HG03175 (cell line): ENCODE results near the gene AQP12A.

Experiments
- ATAC-seq: cut with Tn5 transposase; IDR thresholded peaks from one replicate; pipeline ENCODE4 v1.9.1; 2021; ENCODE audit warnings: mild to moderate bottlenecking, moderate library complexity; ENCODE audit not compliant: unreplicated experiment

The AQP12A gene

GRCh38 chr2:240719676-240720545, 28.2 kb downstream of the AQP12A start:
- no peak for ATAC-seq

- ATAC-seq, result no peak
Observed at GRCh38 chr2:240720686-240721595, 29.3 kb downstream of the AQP12A start.

- ATAC-seq, result no peak
Observed at GRCh38 chr2:240721596-240722180, 30.0 kb downstream of the AQP12A start.

DNA sequence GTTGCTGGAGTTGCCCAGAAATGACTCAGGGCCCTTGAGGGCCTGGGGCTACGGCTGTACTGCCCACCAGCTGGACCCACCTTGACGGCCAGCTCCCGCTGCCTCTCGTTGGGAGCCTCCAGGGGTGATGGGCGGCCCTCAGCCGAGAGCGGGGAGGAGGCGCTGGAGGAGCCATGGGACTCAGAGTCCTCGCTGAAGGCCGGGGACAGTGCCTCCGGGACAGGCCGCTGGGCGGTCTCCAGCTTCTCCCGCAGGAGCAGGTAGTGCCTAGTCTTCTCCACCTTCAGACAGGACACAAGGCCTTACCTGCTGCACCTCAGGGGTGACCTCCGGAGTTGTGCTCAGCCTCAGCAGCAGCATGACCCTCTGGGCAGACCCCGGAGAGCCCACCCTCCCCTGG, 30.7 kb downstream of the AQP12A start:
- ATAC-seq, result no peak

- no peak for ATAC-seq
Observed at GRCh38 chr2:240722796-240723735, 31.4 kb downstream of the AQP12A start.

- no peak for ATAC-seq
Observed at GRCh38 chr2:240723851-240724250, 32.2 kb downstream of the AQP12A start.

GRCh38 chr2:240724431-240724830, 32.8 kb downstream of the AQP12A start:
- ATAC-seq, result no peak

DNA sequence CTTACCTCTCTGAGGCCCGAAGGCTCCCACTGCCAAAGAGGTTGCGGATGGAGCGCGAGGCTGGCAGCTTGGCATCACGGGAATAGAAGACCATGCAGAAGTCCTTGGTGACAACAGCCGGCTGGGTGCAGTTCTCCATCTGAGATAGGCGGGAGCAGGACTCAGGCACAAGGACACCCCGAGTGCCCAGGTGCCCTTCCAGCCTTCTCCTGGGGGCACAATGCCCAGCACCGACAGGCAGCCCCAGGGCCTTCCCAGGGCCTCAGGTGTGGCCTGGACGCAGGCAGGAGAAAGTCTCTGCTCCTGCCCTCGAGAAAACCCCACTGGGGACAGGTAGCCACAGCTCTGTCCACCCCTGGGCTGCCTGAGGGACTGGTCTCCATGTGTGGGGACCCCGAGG, 33.6 kb downstream of the AQP12A start:
- ATAC-seq, result no peak

- ATAC-seq, result no peak
Observed at GRCh38 chr2:240725671-240726070, 34.0 kb downstream of the AQP12A start.

GRCh38 chr2:240726876-240727275, 35.2 kb downstream of the AQP12A start:
- ATAC-seq, result no peak

GRCh38 chr2:240727439-240727838, 35.8 kb downstream of the AQP12A start:
- no peak for ATAC-seq

DNA sequence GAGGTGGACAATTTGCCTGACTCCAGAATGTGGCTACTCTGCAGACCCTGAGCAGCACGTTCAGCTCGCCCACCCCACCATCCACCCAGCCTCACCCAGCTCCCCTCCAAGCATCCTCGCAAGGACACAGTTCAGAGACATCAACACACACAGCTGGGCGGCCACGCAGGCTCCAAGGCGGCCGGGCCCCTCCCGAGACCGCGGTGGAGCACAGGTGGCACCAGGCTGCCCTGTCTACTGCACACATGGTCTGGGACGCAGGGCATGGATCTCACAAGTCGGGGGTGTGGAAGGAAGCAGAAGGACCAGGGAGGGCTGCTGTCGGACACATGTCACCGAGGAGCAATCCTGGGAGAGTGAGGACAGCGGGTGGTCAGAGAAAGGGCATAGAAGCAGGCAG, 36.2 kb downstream of the AQP12A start:
- no peak for ATAC-seq

DNA sequence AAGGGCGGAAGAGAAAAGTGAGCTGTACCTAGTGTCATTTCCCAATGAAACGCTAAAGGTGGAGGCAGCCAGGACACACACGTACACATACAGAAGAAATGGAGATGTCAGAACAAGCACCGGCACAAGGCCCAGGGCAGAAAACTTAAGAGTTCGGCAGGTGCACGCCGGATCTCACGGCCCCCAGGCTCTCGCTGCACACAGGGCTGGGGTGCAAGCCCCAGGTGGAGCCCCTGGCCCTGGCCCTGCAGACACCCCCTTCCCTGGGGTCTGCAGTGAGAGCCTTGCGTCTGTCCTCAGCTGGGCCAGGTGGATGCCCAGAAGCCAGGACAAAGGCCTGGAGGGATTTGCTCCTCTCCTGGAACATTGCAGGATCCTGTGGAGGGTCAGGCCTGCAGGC, 36.7 kb downstream of the AQP12A start:
- ATAC-seq, result no peak

DNA sequence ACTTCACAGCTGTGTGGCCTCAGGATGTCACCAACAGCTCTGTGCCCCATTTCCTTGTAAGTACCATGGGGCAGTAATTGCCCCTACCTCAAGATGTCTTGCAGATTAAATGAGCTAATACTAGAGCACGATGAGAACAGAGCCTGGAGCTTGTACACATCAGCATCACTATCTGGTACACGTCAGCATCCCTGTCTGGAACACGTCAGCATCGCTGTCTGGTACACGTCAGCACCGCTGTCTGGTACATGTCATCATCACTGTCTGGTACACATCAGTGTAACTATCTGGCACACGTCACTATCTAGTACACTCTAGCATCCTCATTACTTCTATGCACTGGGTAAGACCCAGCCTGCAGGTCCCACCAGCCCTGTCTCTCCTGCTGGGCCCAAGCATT, 37.2 kb downstream of the AQP12A start:
- ATAC-seq, result no peak

DNA sequence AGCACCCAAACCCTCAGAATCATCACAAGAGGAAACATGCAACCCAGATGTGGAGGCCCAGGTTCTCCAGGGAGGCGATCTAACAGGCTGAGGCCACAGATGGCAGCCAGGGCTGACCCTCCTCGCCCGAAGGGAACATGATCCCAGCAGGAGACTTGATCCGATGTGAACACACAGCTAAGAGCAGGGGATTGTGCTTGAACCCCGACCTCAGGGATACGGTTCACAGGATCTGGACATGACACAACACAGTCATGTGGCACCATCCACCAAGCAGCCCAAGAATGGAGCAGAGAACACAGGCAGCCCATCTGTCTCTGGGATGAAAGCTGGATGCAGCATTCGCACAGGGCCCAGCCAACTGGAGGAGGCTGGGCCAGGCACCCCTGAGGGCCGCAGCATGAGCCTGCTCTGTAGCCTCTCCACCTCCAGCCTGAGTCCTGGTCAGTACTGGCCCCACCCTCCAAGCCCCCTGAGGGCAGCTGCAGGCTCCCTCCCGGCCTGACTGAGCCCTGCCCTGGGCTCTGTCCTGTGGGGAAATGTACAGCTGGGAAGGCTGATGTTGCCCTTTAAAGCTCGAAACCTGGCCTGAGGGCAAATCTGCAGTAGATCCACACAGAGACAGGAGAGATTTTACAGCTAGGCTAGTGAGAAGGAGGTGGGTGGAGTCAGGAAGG, 39.0 kb downstream of the AQP12A start:
- ATAC-seq, result no peak

DNA sequence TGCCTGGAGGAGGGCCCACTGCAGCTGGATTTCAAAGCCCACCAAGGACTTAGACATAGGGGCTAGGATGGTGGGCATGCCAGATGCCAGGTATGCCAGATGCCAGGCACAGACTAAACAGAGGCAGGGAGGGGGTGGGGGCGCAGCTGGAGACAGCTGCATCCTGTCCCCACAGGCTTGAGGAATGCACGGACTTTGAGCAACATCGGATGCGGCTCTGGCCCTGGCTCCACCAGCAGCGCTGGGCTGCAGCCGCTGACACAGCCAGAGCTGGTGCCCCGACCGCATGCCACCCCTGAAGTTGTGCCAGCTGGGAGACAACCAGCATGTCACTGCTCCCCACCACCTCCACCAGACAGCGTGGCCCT, 39.5 kb downstream of the AQP12A start:
- ATAC-seq, result no peak

GRCh38 chr2:240732184-240732583, 40.5 kb downstream of the AQP12A start:
- no peak for ATAC-seq

DNA sequence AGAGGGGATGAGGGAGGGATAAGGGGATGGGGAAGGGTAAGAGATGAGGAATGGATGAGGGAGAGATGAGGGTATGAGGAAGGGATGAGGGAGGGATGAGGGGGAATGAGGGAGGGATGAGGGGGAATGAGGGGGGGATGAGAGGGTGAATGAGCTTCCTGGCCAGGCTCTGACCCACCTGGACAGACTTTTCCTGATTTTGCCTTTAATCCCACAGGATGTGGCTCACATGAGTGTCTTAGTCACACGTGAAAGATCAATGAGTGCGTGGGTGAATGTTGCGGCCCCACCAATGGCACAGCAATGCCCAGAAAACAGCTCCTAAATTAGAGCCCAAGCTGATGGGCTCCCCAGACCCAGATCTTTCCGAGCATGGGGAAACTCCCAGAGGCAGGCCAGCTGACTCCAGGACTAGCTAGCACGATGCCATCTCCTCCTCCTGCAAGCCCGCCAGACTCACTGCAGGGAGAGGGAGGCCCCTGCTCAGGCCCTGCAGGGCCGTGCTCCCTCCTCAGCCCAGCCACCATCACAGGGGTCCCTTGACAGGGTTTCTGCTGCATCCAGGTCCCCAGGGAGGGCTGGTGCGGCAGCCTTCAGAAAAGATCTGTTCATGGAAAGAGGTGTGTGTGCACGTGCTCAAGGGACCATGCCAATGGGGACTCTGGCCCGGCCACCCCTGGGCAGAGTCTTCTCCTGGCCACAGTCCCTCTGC, 41.4 kb downstream of the AQP12A start:
- no peak for ATAC-seq

GRCh38 chr2:240733803-240734495, 42.3 kb downstream of the AQP12A start:
- ATAC-seq, result no peak
